Gastroesophageal sphincter (tissue), 4 donors: ENCODE measurements around the gene CTNNA3. TPM values are rescaled to one million over a fixed set of nuclear protein-coding genes. Genes with fewer than 3 reads are reported as not detected.

ENCODE experiments used
- ATAC-seq: fragments of 150-250 bp; one replicate; pipeline ENCODE4 v1.9.1; 2016; ENCODE audit warnings: mild to moderate bottlenecking, moderate library complexity
- H3K27ac ChIP-seq, 4 donors: fragments of 200-600 bp; sonication (generic) in 3 of 4; 1 replicate in 3 of 4; 2 replicates in 1 of 4; pipeline ENCODE4 v1.5.1; 2016 to 2019
- H3K27me3 ChIP-seq: fragments of 200-600 bp; sonication (generic); one replicate; pipeline ENCODE4 v1.5.1; 2019
- H3K36me3 ChIP-seq, 2 donors: fragments of 200-600 bp; sonication (generic); one replicate each; pipeline ENCODE4 v1.5.1; 2019; ENCODE audit warnings: control low read depth in 1 of 2
- H3K4me1 ChIP-seq, 3 donors: fragments of 200-600 bp; sonication (generic); 1 replicate in 2 of 3; 2 replicates in 1 of 3; pipeline ENCODE4 v1.5.1; 2016 to 2019; ENCODE audit warnings: control low read depth in 2 of 3
- H3K4me3 ChIP-seq, 2 donors: fragments of 200-600 bp; sonication (generic); one replicate each; pipeline ENCODE4 v1.5.1; 2019; ENCODE audit warnings: mild to moderate bottlenecking in 1 of 2, moderate library complexity in 1 of 2
- H3K9me3 ChIP-seq, 3 donors: fragments of 200-600 bp; sonication (generic); one replicate each; pipeline ENCODE4 v1.5.1; 2017 to 2019; ENCODE audit warnings: control low read depth in 2 of 3
- EP300 ChIP-seq: sonication (generic); formaldehyde crosslinking; IDR thresholded peaks from one replicate; pipeline ENCODE4 v1.6.1; 2017; ENCODE audit warnings: antibody characterized with exemption, mild to moderate bottlenecking
- POLR2A ChIP-seq, 2 donors: fragments of 450-650 bp; IDR thresholded peaks; one replicate each; pipeline ENCODE4 v1.6.1; 2017; ENCODE audit warnings: antibody characterized with exemption in 2 of 2, mild to moderate bottlenecking in 2 of 2, moderate library complexity in 1 of 2
- POLR2AphosphoS5 ChIP-seq: sonication (generic); formaldehyde crosslinking; IDR thresholded peaks from one replicate; pipeline ENCODE4 v1.6.1; 2017; ENCODE audit warnings: antibody characterized with exemption
- WGBS, 2 donors: methylation state at CpG; one replicate each; pipeline ENCODE4 v1.1.5; 2018; ENCODE audit warnings: low coverage in 1 of 2; 5-methylcytosine and 5-hydroxymethylcytosine counted together
- total RNA-seq, 4 donors: library from RNA; depleted of rRNA; stranded (reverse); fragments of >200 nt; gene quantifications; one replicate each; pipeline ENCODE4 v1.1.0, GENCODE V29; 2016
- TF ChIP-seq, protein P1 (sequence below), 4 experiments: fragments of 200-600 bp in 2 of 4; fragments of 450-650 bp in 2 of 4; sonication (generic) in 1 of 4; IDR thresholded peaks; one replicate each; pipeline ENCODE4 v1.5.1; 2017 to 2019; ENCODE audit warnings: antibody characterized with exemption in 4 of 4, mild to moderate bottlenecking in 2 of 4, moderate library complexity in 2 of 4

CTNNA3 gene
- total RNA-seq, 4 donors from 2014 or later, result 5.1 to 22.0 (median 13.8) TPM

DNA sequence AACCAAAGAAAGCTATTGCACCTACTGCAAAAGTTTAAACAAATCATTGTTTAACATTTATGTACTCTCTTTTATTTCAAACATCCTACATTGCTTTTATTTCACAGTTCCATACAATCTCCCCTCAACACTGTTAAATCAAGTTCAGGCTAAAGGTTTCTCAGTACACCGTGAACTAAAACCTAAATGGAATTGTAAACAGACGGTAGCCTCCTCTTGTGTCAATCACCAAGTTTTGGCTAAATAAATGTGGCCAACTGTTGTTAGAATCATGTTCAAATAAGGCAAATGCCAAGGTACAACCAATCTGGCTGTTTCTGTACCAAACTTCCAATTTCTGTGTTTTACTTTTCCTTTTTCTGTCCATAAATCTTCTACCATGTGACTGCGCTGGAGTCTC lies 1493.9 kb downstream of the CTNNA3 start:
- 69 to 95% methylated on average over 3 of the region's 3 CpGs for WGBS, 2 donors
- no peak for TF ChIP-seq POLR2AphosphoS5
- TF ChIP-seq, protein P1, sequence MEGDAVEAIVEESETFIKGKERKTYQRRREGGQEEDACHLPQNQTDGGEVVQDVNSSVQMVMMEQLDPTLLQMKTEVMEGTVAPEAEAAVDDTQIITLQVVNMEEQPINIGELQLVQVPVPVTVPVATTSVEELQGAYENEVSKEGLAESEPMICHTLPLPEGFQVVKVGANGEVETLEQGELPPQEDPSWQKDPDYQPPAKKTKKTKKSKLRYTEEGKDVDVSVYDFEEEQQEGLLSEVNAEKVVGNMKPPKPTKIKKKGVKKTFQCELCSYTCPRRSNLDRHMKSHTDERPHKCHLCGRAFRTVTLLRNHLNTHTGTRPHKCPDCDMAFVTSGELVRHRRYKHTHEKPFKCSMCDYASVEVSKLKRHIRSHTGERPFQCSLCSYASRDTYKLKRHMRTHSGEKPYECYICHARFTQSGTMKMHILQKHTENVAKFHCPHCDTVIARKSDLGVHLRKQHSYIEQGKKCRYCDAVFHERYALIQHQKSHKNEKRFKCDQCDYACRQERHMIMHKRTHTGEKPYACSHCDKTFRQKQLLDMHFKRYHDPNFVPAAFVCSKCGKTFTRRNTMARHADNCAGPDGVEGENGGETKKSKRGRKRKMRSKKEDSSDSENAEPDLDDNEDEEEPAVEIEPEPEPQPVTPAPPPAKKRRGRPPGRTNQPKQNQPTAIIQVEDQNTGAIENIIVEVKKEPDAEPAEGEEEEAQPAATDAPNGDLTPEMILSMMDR (IDR thresholded peaks at IDR 0.05), result no peak
- TF ChIP-seq EP300, result no peak
- TF ChIP-seq POLR2A (IDR thresholded peaks at IDR 0.05), result no peak
- H3K27ac ChIP-seq, result no peak overlapping the region
- no peaks in the 10 kb centered on the region for H3K4me1 ChIP-seq
- no peaks in the 10 kb centered on the region for H3K9me3 ChIP-seq
- no peaks in the 10 kb centered on the region for H3K27me3 ChIP-seq
- no peaks in the 10 kb centered on the region for H3K36me3 ChIP-seq
- no peak overlapping the region for H3K4me3 ChIP-seq
- ATAC-seq, result no peak

DNA sequence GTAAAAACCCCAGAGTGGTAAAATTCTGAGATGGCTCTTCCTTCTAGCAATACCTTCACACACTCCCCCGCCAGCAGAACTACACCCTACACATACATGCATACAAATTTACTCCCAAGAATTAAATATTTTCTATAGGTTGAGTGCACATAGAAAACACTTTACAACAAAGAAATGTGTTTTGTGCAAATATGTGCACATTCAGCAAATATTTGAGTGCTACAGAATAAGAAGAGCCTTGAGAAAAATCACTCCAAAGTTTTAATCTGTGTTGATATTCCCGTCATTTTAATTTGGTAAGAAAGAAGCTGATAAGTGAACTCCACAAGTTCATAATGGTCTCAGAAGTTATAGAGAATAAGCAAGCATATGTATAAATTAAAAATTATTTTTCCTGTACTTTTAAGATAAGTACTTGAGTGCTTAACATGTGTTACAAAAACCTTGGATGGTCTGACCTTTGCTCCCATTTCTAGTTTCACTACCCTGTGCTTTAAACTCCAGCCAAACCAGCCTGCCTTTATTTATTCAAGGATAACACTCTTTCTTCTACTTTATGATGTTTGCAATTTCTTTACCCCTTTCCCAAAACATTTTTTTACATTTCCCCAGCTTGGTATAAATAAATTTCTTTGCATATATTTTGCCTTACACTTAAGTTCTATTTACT lies 1503.7 kb downstream of the CTNNA3 start:
- no peak for TF ChIP-seq POLR2AphosphoS5
- no peak for TF ChIP-seq EP300
- H3K4me3 ChIP-seq, result no peak overlapping the region
- no peaks in the 10 kb centered on the region for H3K9me3 ChIP-seq
- H3K36me3 ChIP-seq, result no peaks in the 10 kb centered on the region
- H3K27me3 ChIP-seq, result no peaks in the 10 kb centered on the region
- 65 to 70% methylated on average over 2 of the region's 2 CpGs for WGBS, 2 donors
- no peaks in the 10 kb centered on the region for H3K4me1 ChIP-seq
- no peak for ATAC-seq
- H3K27ac ChIP-seq, result no peak overlapping the region

DNA sequence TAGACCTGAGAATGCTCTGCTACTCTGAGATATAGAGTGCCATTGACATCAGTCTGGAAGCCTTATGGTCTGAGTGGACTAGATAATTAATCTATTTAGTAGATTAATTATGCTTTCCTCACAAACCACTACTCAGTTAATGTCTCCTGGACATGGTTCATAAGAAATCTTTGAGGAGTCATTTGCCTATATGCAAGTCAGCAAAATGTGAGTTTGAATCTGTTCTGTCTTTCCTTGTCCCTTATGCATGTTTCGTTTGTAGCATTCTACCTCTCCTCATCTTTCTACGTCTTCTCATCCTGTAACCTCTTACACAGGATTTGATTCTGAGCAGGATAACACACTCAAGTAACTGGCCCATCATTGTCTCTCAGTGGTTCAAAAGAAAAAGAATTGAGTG lies 1505.6 kb downstream of the CTNNA3 start:
- WGBS, 2 donors, result 83 to 97% methylated on average over 2 of the region's 2 CpGs
- no peaks in the 10 kb centered on the region for H3K9me3 ChIP-seq
- no peaks in the 10 kb centered on the region for H3K27me3 ChIP-seq
- no peak overlapping the region for H3K27ac ChIP-seq
- TF ChIP-seq POLR2A (IDR thresholded peaks at IDR 0.05), result no peak
- TF ChIP-seq POLR2AphosphoS5, result no peak
- TF ChIP-seq EP300, result no peak
- TF ChIP-seq, protein P1 (IDR thresholded peaks at IDR 0.05), result no peak
- no peaks in the 10 kb centered on the region for H3K4me1 ChIP-seq
- no peak overlapping the region for H3K4me3 ChIP-seq
- no peak for ATAC-seq
- H3K36me3 ChIP-seq, result no peaks in the 10 kb centered on the region

DNA sequence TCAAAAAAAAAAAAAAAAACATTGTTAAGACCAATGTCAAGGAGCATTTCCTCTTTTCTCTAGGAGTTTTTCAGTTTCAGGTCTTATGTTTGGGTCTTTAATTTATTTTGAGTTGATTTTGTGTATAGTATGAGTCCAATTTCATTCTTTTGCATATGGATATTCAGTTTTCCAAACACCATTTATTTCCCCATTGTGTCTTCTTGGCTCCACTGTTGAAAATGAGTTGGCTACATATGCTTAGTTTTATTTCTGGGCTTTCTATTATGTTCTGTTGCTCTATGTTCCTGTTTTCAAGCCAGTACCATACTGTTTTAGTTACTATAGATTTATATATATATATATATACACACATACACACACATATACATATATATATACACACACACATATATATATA lies 1506.7 kb downstream of the CTNNA3 start:
- Histone ChIP-seq H3K4me3 (no peak overlapping the region), H3K27ac (no peak overlapping the region), H3K36me3 (no peaks in the 10 kb centered on the region), H3K27me3 (no peaks in the 10 kb centered on the region), H3K4me1 (no peaks in the 10 kb centered on the region), H3K9me3 (no peaks in the 10 kb centered on the region)
- TF ChIP-seq, protein P1 (IDR thresholded peaks at IDR 0.05), result no peak
- TF ChIP-seq POLR2A (IDR thresholded peaks at IDR 0.05) (no peak), EP300 (no peak), POLR2AphosphoS5 (no peak)
- no peak for ATAC-seq

DNA sequence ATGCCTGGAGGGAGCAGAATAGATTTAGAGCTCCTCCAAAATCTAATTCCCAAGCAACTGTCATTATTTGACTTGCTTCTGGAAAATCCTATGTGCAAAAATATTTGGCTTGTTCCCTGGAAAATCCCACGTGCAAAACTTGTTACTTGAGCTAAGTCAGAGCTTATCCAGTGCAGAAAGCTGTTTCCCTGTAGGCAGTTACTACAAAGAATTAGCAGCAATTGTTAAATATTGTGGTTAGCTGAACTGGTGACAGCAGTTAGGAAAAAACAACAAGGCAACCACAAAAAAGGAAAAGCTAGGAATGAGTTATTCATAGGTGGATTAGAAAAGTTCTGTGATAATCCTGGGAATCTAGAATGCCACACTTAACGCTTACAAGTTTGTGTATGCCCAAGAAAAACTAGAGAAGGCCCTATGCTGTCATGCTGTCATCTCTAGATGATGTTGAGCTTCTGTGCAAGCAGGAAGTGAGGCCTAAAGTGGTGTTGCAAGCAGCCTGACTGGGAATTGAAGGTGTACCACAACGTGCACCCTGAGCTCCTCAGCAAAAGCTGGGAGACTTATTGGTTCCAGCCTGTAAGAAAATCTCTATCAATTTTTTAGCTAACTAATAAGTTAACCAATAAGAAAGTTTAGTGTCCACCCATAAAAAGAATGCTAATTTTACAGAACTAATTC lies 1508.8 kb downstream of the CTNNA3 start:
- Histone ChIP-seq H3K27ac (no peak overlapping the region), H3K4me3 (no peak overlapping the region), H3K36me3 (no peaks in the 10 kb centered on the region), H3K4me1 (no peaks in the 10 kb centered on the region), H3K9me3 (no peaks in the 10 kb centered on the region), H3K27me3 (no peaks in the 10 kb centered on the region)
- no peak for ATAC-seq
- no peak for TF ChIP-seq EP300
- no peak for TF ChIP-seq POLR2AphosphoS5
- TF ChIP-seq POLR2A (IDR thresholded peaks at IDR 0.05), result no peak
- TF ChIP-seq, protein P1 (IDR thresholded peaks at IDR 0.05), result no peak
- WGBS, 2 donors, result 42 to 54% methylated on average over 3 of the region's 3 CpGs
